Neural cell (in vitro differentiated cells): Measurements from ENCODE around the gene LDB2. TPM values are rescaled to one million over a fixed set of nuclear protein-coding genes. Genes with fewer than 3 reads are reported as not detected.

Source experiments
- H2AFZ ChIP-seq: fragments of 200-600, 300-800 bp; sonication (generic), shearing (Covaris generic); 2 replicates; pipeline ENCODE4 v1.6.0; 2014; ENCODE audit warnings: low read depth, mild to moderate bottlenecking, antibody characterized with exemption, low read length, moderate library complexity
- H3F3A ChIP-seq: fragments of 200-600 bp; shearing (Covaris generic); 2 replicates; pipeline ENCODE4 v1.6.1; 2016; ENCODE audit warnings: mild to moderate bottlenecking, moderate library complexity, mixed read lengths, antibody characterized with exemption, low read length; ENCODE audit not compliant: insufficient read depth, poor library complexity, severe bottlenecking
- H3K27ac ChIP-seq: fragments of 200-600, 300-800 bp; sonication (generic), shearing (Covaris generic); 2 replicates; pipeline ENCODE4 v1.5.1; 2014; ENCODE audit warnings: mild to moderate bottlenecking, low read length, moderate library complexity
- H3K27me3 ChIP-seq: fragments of 300-800, 200-600 bp; sonication (generic), shearing (Covaris generic); 2 replicates; pipeline ENCODE4 v1.6.0; 2014; ENCODE audit warnings: mild to moderate bottlenecking, low read depth, low read length, moderate library complexity; ENCODE audit not compliant: insufficient read depth
- H3K36me3 ChIP-seq: fragments of 300-800, 200-600 bp; sonication (generic), shearing (Covaris generic); 2 replicates; pipeline ENCODE4 v1.5.1; 2014; ENCODE audit warnings: mild to moderate bottlenecking, antibody characterized with exemption, low read length, moderate library complexity; ENCODE audit not compliant: insufficient read depth
- H3K4me2 ChIP-seq: fragments of 300-800, 200-600 bp; sonication (generic), shearing (Covaris generic); 2 replicates; pipeline ENCODE4 v1.6.0; 2014; ENCODE audit warnings: mild to moderate bottlenecking, low read length
- H3K4me3 ChIP-seq: fragments of 300-800, 200-600 bp; sonication (generic), shearing (Covaris generic); 2 replicates; pipeline ENCODE4 v1.5.1; 2014; ENCODE audit warnings: mild to moderate bottlenecking, low read length, moderate library complexity
- H3K79me2 ChIP-seq: fragments of 200-600 bp; shearing (Covaris generic); replicated peaks from 2 replicates; pipeline ENCODE4 v1.6.0; 2014; ENCODE audit warnings: mild to moderate bottlenecking, low read length, moderate library complexity; ENCODE audit not compliant: insufficient read depth
- H3K9ac ChIP-seq: fragments of 300-800, 200-600 bp; sonication (generic), shearing (Covaris generic); 2 replicates; pipeline ENCODE4 v1.6.1; 2016; ENCODE audit warnings: mild to moderate bottlenecking, low read length, mixed read lengths
- H3K9me2 ChIP-seq: fragments of 200-600 bp; shearing (Covaris generic); 2 replicates; pipeline ENCODE4 v1.6.1; 2016; ENCODE audit warnings: mild to moderate bottlenecking, low read length, mixed read lengths; ENCODE audit not compliant: insufficient read depth
- H3K9me3 ChIP-seq: fragments of 200-600, 300-800 bp; sonication (generic), shearing (Covaris generic); 2 replicates; pipeline ENCODE4 v1.6.1; 2016; ENCODE audit warnings: mild to moderate bottlenecking, mixed run types, low read length, moderate library complexity, mixed read lengths
- H4K20me1 ChIP-seq: fragments of 200-600 bp; shearing (Covaris generic); 2 replicates; pipeline ENCODE4 v1.6.1; 2016; ENCODE audit warnings: mild to moderate bottlenecking, mixed run types; ENCODE audit not compliant: insufficient read depth
- CTCF ChIP-seq: fragments of 450-650 bp; IDR thresholded peaks from 2 replicates; pipeline ENCODE4 v1.5.1; 2014; ENCODE audit warnings: antibody characterized with exemption, mild to moderate bottlenecking, moderate library complexity; ENCODE audit not compliant: poor library complexity, severe bottlenecking
- EP300 ChIP-seq: fragments of 450-650 bp; conservative IDR thresholded peaks from 2 replicates; pipeline ENCODE4 v1.6.1; 2014; ENCODE audit warnings: antibody characterized with exemption, mild to moderate bottlenecking, moderate library complexity; ENCODE audit not compliant: poor library complexity, severe bottlenecking
- EZH2 ChIP-seq: fragments of 200-600, 300-800 bp; shearing (Covaris generic), sonication (generic); IDR thresholded peaks from 2 replicates; pipeline ENCODE4 v1.6.1; 2014; ENCODE audit warnings: antibody characterized with exemption, low read length, borderline replicate concordance, mild to moderate bottlenecking; ENCODE audit not compliant: insufficient read depth, poor library complexity, severe bottlenecking
- MXI1 ChIP-seq: fragments of 450-650 bp; conservative IDR thresholded peaks from 2 replicates; pipeline ENCODE4 v1.6.1; 2014; ENCODE audit warnings: antibody characterized with exemption, mild to moderate bottlenecking; ENCODE audit not compliant: poor library complexity, severe bottlenecking
- POLR2AphosphoS5 ChIP-seq: IDR thresholded peaks from 2 replicates; pipeline ENCODE4 v1.6.1; 2012
- RAD21 ChIP-seq: fragments of 450-650 bp; conservative IDR thresholded peaks from 2 replicates; pipeline ENCODE4 v1.6.1; 2014; ENCODE audit warnings: antibody characterized with exemption, mild to moderate bottlenecking, moderate library complexity
- REST ChIP-seq: IDR thresholded peaks from 2 replicates; pipeline ENCODE4 v1.6.1; 2012; ENCODE audit warnings: borderline replicate concordance
- SMC3 ChIP-seq: fragments of 450-650 bp; conservative IDR thresholded peaks from 2 replicates; pipeline ENCODE4 v1.6.1; 2014; ENCODE audit warnings: antibody characterized with exemption, mild to moderate bottlenecking, moderate library complexity; ENCODE audit not compliant: poor library complexity
- TAF1 ChIP-seq: IDR thresholded peaks from 2 replicates; pipeline ENCODE4 v1.6.1; 2012; ENCODE audit warnings: low read depth
- polyA plus RNA-seq: library from polyadenylated mRNA; depleted of rRNA; stranded (reverse); fragments of >200 nt; gene quantifications from 2 replicates; pipeline ENCODE4 v1.2.3, GENCODE V29; 2014

LDB2 gene
- polyA plus RNA-seq, 1 donor from 2014 or later = 58.9 TPM

GRCh38 chr4:16579866-16580265 lies 318.6 kb downstream of the LDB2 start:
- TF ChIP-seq POLR2AphosphoS5 (no peak), TAF1 (no peak), SMC3 (no peak), CTCF (no peak), EP300 (no peak), EZH2 (no peak), MXI1 (no peak), RAD21 (no peak), REST (no peak)
- Histone ChIP-seq H3K79me2 (no peaks in the 10 kb centered on the region), H3K9me3 (no peaks in the 10 kb centered on the region), H3K4me2 (no peak overlapping the region), H3K27ac (no peak overlapping the region), H4K20me1 (no peaks in the 10 kb centered on the region), H3K4me3 (no peak overlapping the region), H3F3A (no peaks in the 10 kb centered on the region), H3K9ac (no peak overlapping the region), H3K36me3 (no peaks in the 10 kb centered on the region), H3K9me2 (no peaks in the 10 kb centered on the region), H3K27me3 (no peaks in the 10 kb centered on the region), H2AFZ (no peak overlapping the region)

- no peaks in the 10 kb centered on the region for H3K9me2 ChIP-seq
- no peak overlapping the region for H2AFZ ChIP-seq
- no peak overlapping the region for H3K4me3 ChIP-seq
- no peak overlapping the region for H3K9ac ChIP-seq
- H3K79me2 ChIP-seq = no peaks in the 10 kb centered on the region
- no peaks in the 10 kb centered on the region for H3K9me3 ChIP-seq
- H3F3A ChIP-seq = no peaks in the 10 kb centered on the region
- no peak for TF ChIP-seq SMC3
- no peak for TF ChIP-seq EP300
- no peak for TF ChIP-seq RAD21
- no peak for TF ChIP-seq POLR2AphosphoS5
- TF ChIP-seq MXI1 = no peak
- TF ChIP-seq EZH2 = no peak
- no peak for TF ChIP-seq TAF1
- no peak for TF ChIP-seq REST
- TF ChIP-seq CTCF = no peak
- H3K4me2 ChIP-seq = no peak overlapping the region
- no peak overlapping the region for H3K27ac ChIP-seq
- H3K36me3 ChIP-seq = no peaks in the 10 kb centered on the region
- H4K20me1 ChIP-seq = no peaks in the 10 kb centered on the region
- no peaks in the 10 kb centered on the region for H3K27me3 ChIP-seq
Measured at GRCh38 chr4:16577177-16577576, 321.3 kb downstream of the LDB2 start.
